GM21619 (cell line): ENCODE measurements around the gene HLA-DMA.

Experiments
- ATAC-seq: cut with Tn5 transposase; IDR thresholded peaks from one replicate; pipeline ENCODE4 v1.9.1; 2021; ENCODE audit not compliant: unreplicated experiment

HLA-DMA gene

GRCh38 chr6:32952817-32953739 lies at the start of gene HLA-DMA:
TSS of gene HLA-DMA (minus strand) at chr6:32953097. CDS start at chr6:32953036, 61 bp downstream.
- ATAC-seq = peak; percentile 85

GRCh38 chr6:33001685-33002084 lies 48.8 kb upstream of the HLA-DMA start:
- ATAC-seq = no peak

GRCh38 chr6:33000055-33000454 lies 47.2 kb upstream of the HLA-DMA start:
- ATAC-seq = no peak

- no peak for ATAC-seq
Observed at GRCh38 chr6:32995448-32995847, 42.6 kb upstream of the HLA-DMA start.

- no peak for ATAC-seq
Observed at GRCh38 chr6:32993363-32993973, 40.6 kb upstream of the HLA-DMA start.

GRCh38 chr6:32991972-32992371 lies 39.1 kb upstream of the HLA-DMA start:
- ATAC-seq = no peak

GRCh38 chr6:32989368-32989767 lies 36.5 kb upstream of the HLA-DMA start:
- no peak for ATAC-seq

- no peak for ATAC-seq
Observed at GRCh38 chr6:32984622-32985389, 31.9 kb upstream of the HLA-DMA start.

GRCh38 chr6:32983964-32984621 lies 31.2 kb upstream of the HLA-DMA start:
- no peak for ATAC-seq

- ATAC-seq = no peak
Observed at GRCh38 chr6:32983493-32983848, 30.6 kb upstream of the HLA-DMA start.

- ATAC-seq = no peak
Observed at GRCh38 chr6:32982702-32983492, 30.0 kb upstream of the HLA-DMA start.

GRCh38 chr6:32982084-32982701 lies 29.3 kb upstream of the HLA-DMA start:
- no peak for ATAC-seq

- no peak for ATAC-seq
Observed at GRCh38 chr6:32980488-32981038, 27.7 kb upstream of the HLA-DMA start.

GRCh38 chr6:32979720-32980487 lies 27.0 kb upstream of the HLA-DMA start:
- ATAC-seq = no peak

- ATAC-seq = no peak
Observed at GRCh38 chr6:32977953-32978324, 25.0 kb upstream of the HLA-DMA start.

GRCh38 chr6:32977272-32977952 lies 24.5 kb upstream of the HLA-DMA start:
- ATAC-seq = no peak

- ATAC-seq = no peak
Observed at GRCh38 chr6:32976334-32977069, 23.6 kb upstream of the HLA-DMA start.

GRCh38 chr6:32975886-32976285 lies 23.0 kb upstream of the HLA-DMA start:
- ATAC-seq = no peak
